ENCODE data around the gene CAPZB. TPM values are rescaled to one million over a fixed set of nuclear protein-coding genes. Genes with fewer than 3 reads are reported as not detected.

The CAPZB gene
- total RNA-seq, 4 donors from 2014 or later: 84.7 to 124 (median 103) TPM

- H3K4me3 ChIP-seq (ENCODE audit: low read depth, poor library complexity, severe bottlenecking): no peak overlapping the region
- 25 to 44% methylated on average over 13 of the region's 13 CpGs for WGBS, 2 donors
- intact Hi-C loops (cut with DNase I; ENCODE audit: low total_unique reads): no loop called here
- DNase-seq (ENCODE audit: low spot score in 2 of 2): no peak
- TF ChIP-seq CTCF (IDR thresholded peaks at IDR 0.05) (no peak), POLR2A (IDR thresholded peaks at IDR 0.05) (no peak)
Observed at GRCh38 chr1:19367584-19368041, 117.7 kb downstream of the CAPZB start.

- intact Hi-C loops (cut with DNase I; ENCODE audit: low total_unique reads): no loop called here
- no peak overlapping the region for H3K4me3 ChIP-seq (ENCODE audit: low read depth, poor library complexity, severe bottlenecking)
- no peak for TF ChIP-seq CTCF (IDR thresholded peaks at IDR 0.05)
- TF ChIP-seq POLR2A (IDR thresholded peaks at IDR 0.05): no peak
- no peak for DNase-seq (ENCODE audit: low spot score in 2 of 2)
- 49 to 57% methylated on average over 18 of the region's 18 CpGs for WGBS, 2 donors
Observed at GRCh38 chr1:19366599-19367536, 118.5 kb downstream of the CAPZB start.

GRCh38 chr1:19365721-19366120 is 119.6 kb downstream of the CAPZB start:
- WGBS, 2 donors: 50 to 63% methylated on average over 10 of the region's 10 CpGs
- TF ChIP-seq POLR2A (IDR thresholded peaks at IDR 0.05) (no peak), CTCF (IDR thresholded peaks at IDR 0.05) (no peak)
- intact Hi-C loops (cut with DNase I; ENCODE audit: low total_unique reads): no loop called here
- H3K4me3 ChIP-seq (ENCODE audit: low read depth, poor library complexity, severe bottlenecking): no peak overlapping the region
- DNase-seq (ENCODE audit: low spot score in 2 of 2): no peak

- WGBS, 2 donors: 54 to 56% methylated on average over 8 of the region's 8 CpGs
- no peak for TF ChIP-seq POLR2A (IDR thresholded peaks at IDR 0.05)
- TF ChIP-seq CTCF (IDR thresholded peaks at IDR 0.05): no peak
- DNase-seq (ENCODE audit: low spot score in 2 of 2): no peak
- no peak overlapping the region for H3K4me3 ChIP-seq (ENCODE audit: low read depth, poor library complexity, severe bottlenecking)
- intact Hi-C loops (cut with DNase I; ENCODE audit: low total_unique reads): no loop called here
Observed at GRCh38 chr1:19363536-19364152, 121.7 kb downstream of the CAPZB start.

- WGBS, 2 donors: 36 to 37% methylated on average over 8 of the region's 8 CpGs
- H3K4me3 ChIP-seq (ENCODE audit: low read depth, poor library complexity, severe bottlenecking): no peak overlapping the region
- intact Hi-C loops (cut with DNase I; ENCODE audit: low total_unique reads): no loop called here
- TF ChIP-seq CTCF (IDR thresholded peaks at IDR 0.05): no peak
- no peak for TF ChIP-seq POLR2A (IDR thresholded peaks at IDR 0.05)
- no peak for DNase-seq (ENCODE audit: low spot score in 2 of 2)
Observed at GRCh38 chr1:19361611-19362147, 123.7 kb downstream of the CAPZB start.

Measured in lower leg skin (tissue), 4 donors.